Ovary (tissue), 3 donors: Measurements from ENCODE around the gene SLC23A1.
A peak's percentile ranks its signal among the peaks of the same experiment; 100 is the strongest.

Experiments used
- EP300 ChIP-seq: sonication (generic); formaldehyde crosslinking; IDR thresholded peaks from one replicate; pipeline ENCODE4 v1.6.1; 2017; ENCODE audit warnings: antibody characterized with exemption
- POLR2A ChIP-seq: fragments of 450-650 bp; IDR thresholded peaks from one replicate; pipeline ENCODE4 v1.6.1; 2017; ENCODE audit warnings: antibody characterized with exemption, mild to moderate bottlenecking, moderate library complexity
- TF ChIP-seq, protein P1 (sequence below), 3 donors: fragments of 450-650 bp in 2 of 3; fragments of 200-600 bp in 1 of 3; IDR thresholded peaks; one replicate each; pipeline versions ENCODE4 v1.5.1 to v1.8.0; 2016 to 2022; ENCODE audit warnings: antibody characterized with exemption in 3 of 3, mild to moderate bottlenecking in 1 of 3
- donor health status: DM: no; HTN: no; CAD: no.

DNA sequence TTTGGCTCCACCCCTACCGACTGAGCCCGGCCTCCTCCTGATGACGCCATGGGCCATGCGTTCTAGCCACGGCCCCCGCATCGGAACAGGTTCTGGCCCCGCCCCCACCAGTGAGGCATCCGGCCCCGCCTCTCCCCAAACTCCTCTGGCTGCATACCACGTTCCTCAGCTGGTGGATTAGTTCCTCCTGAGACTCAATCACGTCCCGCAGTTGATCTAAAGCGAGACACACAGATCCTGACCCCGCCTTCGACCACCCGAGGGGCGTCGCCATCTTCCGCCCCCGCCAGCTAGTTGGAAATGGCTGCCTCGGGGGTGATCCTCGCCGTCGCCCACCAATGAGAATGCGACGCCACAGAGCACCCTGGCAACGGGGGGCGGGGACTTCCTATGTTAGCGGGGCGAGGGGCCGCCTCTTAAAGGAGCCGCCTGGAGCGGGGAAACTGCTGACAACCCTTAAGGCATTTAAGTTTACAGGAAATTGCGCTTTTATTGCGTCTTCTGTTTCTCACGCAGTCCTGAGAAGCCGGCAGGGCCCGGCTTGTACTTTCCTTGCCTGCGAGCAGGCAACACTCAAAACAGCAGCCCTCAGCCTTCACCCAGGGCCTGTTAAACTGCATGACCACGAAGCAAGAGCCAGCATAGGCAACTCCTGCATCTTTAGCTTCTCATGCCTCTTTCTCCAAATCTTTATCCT lies 20.8 kb upstream of the SLC23A1 start, which contains the start of gene SPATA24:
- peak; percentile 48 for TF ChIP-seq EP300
- TF ChIP-seq, protein P1, sequence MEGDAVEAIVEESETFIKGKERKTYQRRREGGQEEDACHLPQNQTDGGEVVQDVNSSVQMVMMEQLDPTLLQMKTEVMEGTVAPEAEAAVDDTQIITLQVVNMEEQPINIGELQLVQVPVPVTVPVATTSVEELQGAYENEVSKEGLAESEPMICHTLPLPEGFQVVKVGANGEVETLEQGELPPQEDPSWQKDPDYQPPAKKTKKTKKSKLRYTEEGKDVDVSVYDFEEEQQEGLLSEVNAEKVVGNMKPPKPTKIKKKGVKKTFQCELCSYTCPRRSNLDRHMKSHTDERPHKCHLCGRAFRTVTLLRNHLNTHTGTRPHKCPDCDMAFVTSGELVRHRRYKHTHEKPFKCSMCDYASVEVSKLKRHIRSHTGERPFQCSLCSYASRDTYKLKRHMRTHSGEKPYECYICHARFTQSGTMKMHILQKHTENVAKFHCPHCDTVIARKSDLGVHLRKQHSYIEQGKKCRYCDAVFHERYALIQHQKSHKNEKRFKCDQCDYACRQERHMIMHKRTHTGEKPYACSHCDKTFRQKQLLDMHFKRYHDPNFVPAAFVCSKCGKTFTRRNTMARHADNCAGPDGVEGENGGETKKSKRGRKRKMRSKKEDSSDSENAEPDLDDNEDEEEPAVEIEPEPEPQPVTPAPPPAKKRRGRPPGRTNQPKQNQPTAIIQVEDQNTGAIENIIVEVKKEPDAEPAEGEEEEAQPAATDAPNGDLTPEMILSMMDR (IDR thresholded peaks at IDR 0.05): no peak
- peak; percentile 43 for TF ChIP-seq POLR2A
